ENCODE measurements around the gene VSX1. TPM values are rescaled to one million over a fixed set of nuclear protein-coding genes. Genes with fewer than 3 reads are reported as not detected.

The VSX1 gene
- total RNA-seq, 1 donor = not detected

DNA sequence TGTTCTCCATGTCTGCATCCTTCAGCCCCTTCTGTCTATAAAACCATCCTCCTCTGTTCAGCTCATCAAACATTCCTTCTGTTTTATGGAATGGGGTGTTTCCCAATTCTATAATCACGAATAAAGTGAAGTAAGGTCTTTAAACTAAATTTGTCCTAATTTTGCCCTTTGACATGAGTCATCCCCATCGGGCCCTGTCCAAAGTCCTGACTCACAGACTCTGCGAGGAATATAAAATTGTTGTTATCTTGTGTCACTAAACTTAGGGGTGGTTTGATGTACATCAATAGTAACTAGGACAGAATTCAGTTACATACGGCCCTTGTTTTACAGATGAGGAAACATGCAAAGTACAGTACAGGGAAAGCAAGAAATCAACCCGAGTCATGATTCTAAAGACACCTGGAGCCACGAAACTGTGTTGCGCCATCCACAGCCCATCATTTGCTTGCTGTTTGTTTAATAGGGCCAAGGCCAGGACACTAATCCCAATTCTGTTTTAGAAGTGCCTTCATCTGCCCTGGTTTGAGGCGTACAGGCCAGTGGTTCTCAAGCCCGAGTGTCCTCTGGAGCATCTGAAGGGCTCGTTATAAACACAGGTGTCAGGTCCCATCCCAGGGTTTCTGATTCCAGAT is 26.8 kb downstream of the VSX1 start:
- no peak for DNase-seq (ENCODE audit: low read depth in 2 of 3, low spot score in 2 of 3)

DNA sequence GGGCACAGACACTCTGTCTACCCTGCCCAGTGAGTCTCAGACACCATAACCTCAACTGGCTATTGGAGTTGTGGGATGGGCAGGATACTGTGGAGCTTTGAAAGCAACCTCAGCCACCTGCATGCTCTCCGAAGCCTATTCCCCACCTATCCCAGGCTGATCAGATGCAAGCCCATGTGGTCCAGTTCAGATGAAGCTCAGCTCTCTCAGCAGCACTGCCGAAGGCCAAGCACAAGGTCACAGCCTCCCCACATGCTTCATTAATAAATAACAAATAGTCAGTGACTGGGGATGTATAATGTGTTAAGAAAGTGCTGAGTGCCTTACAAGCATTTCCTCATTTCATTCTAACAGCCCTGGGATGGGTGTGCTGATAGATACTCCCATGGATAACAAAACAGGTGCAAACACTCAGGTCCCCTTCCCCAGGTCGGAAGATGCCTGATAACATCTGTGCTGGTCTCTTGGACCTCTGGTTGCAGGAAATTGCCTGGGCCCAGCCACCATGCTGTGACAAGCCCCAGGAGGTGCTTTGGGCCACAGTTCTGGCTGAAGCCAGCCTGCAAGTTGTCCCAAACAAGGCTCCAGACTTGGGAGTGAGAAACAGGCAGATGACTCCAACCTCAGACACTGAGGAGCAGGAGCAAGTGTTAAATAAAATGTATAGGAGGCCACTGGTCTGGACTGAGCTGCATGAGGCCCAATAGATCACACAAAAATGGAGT is 27.7 kb downstream of the VSX1 start:
- no peak for DNase-seq (ENCODE audit: low read depth in 2 of 3, low spot score in 2 of 3)

DNA sequence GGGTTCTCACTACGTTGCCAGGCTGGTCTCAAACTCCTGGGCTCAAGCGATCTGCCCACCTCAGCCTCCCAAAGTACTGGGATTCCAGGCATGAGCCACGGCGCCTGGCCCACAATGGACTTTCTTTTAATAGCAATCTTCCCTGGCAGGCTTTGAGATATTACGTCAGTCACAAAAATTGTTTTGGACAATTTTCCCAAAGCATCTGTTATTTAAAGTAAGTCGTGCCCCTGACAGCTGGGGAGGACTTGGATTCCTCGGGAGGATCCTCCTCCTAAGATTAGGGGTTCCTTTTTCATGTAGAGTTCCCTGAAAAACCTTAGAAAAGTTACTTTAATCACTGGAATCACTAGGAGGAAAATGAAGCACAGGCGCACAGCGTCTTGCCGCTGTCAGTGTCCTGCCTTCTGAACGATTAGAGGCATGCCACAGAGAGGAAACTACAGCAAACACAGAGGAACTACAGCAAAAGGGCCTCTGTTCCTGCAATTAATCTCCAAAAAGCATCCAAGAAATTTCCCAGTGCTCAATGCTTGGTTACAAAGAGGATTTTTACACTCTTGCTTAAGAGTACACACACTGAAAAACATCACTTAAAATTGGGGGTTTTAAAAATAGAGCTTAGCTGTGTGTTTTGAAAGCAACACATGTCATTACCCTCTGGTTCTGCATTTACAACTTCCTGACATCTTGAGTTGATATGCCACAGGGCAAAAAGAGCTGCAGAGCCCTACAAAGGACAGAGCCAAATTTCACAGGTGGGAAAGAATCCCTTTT is 28.5 kb downstream of the VSX1 start:
- peak in 1 of 3 donors; percentile 47 for DNase-seq (ENCODE audit: low read depth in 2 of 3, low spot score in 2 of 3)

DNA sequence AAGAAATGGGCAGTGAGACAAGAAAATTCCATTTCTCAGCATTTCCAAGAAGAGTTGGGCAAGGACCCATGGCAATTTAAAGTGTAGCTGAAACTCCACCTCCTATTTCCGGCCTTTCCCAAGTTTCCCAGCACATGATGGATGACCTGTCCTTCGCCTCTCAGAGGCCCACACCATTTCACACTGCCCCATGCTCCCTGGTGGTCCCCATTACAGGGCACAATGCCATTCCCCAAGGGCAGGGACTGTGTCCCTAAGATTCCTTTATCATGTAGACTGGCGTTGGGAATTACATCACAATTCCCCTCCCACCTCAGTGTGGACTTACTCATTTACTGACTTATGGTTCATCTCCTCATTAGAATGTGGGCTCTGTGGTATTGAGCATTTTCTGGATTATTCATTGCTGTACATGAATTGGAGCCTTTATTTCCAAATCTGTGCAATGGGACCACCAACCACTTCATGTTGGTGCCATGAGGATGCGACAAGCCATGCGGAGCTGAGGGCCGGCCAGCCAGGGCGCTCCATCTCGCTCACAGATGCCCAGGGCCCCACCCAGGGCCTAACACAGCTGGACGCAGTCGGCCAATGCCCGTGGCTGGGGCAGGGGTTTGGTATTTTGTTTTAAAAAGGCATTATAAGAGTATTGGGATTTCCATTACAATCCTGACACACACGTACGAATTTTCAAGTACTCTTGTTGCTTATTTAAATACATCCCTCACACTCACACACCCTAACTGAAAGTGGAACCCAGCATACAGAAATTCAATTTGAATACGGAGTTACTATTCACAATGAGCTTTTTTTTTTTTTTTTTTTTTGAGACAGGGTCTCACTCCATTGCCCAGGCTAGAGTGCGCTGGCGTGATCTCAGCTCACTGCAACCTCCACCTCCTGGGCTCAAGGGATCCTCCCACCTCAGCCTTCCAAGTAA is 29.4 kb downstream of the VSX1 start:
- no peak for DNase-seq (ENCODE audit: low read depth in 2 of 3, low spot score in 2 of 3)

DNA sequence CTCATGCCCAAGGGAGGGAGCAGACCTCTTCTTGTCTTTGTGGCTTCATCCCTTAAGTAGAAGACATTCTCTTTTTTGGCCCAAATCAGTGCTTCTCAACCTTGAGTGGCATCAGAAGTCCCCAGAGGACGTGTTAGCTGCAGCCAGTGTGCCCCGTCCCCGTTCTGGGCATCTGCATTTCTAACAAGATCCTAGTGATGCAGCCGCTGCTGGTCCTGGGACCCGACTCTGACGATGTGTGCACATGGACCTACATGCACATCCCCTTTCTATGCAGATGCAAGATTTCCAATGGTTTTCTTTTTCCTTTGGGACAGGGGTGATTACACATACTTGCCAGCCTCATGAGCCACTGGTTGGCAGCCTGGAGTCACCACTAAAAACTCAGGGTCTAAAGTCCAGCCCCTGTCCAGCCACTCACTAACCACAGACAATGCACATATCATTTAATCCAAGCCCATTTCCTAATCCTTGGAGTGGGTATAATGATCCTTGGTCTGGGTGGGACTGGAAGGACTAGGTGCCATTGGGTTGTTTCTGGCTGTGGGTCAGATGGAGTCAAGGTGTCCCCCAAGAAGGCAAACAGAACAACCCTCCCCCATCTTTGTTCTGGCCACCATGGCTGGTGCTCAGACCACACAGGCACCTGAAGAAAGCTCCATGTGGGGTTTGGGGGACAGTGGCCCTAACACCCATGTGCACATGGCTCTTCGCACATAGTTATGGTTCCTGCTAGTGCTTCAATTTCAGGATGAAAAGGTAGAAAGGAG is 30.4 kb downstream of the VSX1 start:
- DNase-seq (ENCODE audit: low read depth in 2 of 3, low spot score in 2 of 3) = no peak

DNA sequence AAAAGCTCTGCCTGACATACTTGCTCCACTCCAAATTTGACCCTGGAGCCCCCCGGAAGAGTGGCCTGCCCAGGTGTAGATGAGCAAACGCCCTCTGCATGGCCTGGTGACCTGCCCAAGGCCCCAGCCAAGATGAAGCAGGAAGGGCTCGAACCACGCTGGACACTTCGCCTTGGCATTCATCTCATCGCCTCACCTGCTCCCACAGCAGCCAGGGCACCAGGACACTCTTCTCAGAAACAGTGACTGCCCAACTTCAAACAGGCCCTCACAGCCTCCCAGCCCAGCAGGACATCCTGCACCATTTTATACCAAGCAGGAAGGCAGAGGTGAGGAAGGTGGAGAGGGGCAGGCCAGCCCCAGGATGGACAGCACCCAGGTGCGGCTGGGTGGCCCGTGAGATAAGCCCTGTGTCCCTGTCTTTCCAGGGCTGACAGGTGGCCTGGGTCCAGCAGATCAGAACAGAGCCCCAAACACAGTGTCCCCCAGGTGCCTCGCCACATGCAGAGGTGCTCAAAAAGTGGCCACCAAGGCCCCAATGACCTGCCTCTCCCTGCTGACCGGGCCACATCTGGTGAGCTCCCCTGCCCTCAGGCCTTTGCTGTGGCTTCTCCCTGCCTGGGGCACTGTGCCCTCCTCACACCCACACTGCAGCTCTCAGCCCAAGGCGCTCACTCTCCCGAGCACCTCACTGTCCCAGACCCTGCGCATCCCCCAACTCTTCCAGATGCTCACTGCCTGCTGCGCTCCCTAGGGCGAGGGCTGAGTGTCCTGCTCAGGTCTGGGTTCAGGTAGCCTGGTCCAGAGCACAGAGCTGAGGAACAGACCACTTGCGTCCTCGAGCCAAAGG is 31.2 kb downstream of the VSX1 start:
- no peak for DNase-seq (ENCODE audit: low read depth in 2 of 3, low spot score in 2 of 3)

DNA sequence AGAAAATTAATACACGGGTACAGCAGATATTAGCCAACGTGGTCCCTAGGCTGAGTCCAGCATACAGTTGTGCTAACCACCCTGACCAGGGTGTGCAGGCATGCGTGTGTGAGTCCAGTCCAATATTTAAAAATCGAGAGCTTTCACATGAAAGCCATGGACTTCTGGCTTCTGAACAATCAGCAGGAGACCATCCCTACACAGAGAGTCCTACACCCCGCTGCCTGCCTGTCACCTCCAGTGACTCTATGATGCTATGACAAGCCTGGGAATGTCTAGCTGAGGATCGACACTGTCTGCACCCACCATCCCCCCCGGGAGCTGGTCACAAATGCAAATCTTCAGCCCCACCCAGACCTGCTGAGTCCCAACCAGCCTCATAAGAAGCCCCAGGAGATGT is 31.9 kb downstream of the VSX1 start:
- DNase-seq (ENCODE audit: low read depth in 2 of 3, low spot score in 2 of 3) = no peak

DNA sequence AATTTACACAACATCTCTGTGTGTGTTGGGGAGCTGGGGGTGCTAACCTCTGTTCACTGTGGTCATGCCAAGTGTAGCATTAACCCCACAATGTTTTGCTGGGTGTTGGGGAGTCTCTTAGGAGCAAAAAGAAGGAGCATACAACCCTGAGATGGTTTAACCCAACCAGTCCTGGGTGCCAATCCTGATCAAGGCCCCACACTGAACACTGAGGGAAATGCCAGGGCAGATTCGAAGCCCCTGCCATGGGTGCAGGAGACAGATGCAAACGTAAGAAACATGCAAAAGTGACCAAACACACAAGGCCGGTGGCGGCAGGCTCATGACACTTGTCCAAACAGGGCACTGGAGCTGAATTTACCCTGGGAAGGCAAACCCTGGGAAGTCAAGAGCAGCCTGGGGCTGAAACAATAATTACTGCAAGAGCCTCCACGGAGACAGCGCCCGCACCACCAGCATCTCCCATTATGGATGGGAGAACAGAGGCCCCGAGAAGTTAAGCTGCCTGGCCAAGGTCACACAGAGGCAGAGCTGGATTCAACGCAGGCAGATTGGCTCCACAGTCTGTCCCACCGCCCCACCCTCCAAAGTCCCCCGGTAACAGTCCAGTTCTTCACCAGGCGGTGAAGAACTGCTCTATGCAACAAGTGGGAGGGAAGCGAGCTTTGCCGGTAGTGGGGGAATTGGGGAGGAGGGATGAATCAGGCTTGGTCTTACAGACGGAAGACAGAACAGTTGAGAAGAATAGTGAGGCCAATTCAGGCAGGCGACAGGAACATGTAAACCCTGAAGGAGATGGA is 32.5 kb downstream of the VSX1 start:
- no peak for DNase-seq (ENCODE audit: low read depth in 2 of 3, low spot score in 2 of 3)

DNA sequence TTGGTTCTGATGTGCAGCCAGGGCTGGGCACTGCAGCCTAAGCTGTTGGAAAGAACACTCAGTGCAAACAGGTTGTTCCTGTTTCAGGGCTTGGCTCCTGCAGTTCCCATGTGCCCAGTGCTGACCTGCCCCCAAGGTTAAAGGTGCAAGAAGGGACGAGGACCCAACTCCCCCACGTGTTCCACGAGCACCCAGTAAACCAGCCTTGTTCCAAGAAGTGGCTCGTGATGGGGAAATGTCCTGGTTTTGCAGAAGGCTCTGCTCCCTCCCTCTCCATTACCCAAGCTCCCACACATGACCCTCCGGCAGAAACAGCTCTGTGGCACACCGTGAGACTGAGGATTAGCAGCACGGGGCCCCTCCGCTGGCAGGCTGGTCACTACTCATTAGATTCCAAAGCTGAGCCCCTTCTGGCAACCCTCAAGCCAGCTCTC is 33.4 kb downstream of the VSX1 start:
- no peak for DNase-seq (ENCODE audit: low read depth in 2 of 3, low spot score in 2 of 3)

DNA sequence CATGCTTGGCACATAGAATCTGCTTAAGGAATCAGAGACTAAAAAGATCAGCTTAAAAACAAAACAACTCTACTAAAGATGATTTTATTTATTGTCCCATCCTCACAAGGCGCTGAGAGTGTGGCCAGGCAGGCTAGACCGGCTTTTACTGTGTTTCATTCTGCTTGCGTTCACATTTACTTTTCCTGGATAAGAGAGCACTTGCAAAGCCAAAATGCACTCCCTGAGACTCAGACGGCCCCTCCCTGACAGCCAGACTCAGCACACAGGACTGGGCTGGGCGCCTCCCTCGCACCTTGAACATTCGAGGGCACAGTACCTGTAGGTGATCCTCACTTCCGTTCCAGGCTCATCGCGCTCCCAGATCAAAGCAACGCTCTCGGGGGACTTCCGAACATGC is 34.2 kb downstream of the VSX1 start:
- DNase-seq (ENCODE audit: low read depth in 2 of 3, low spot score in 2 of 3) = no peak

DNA sequence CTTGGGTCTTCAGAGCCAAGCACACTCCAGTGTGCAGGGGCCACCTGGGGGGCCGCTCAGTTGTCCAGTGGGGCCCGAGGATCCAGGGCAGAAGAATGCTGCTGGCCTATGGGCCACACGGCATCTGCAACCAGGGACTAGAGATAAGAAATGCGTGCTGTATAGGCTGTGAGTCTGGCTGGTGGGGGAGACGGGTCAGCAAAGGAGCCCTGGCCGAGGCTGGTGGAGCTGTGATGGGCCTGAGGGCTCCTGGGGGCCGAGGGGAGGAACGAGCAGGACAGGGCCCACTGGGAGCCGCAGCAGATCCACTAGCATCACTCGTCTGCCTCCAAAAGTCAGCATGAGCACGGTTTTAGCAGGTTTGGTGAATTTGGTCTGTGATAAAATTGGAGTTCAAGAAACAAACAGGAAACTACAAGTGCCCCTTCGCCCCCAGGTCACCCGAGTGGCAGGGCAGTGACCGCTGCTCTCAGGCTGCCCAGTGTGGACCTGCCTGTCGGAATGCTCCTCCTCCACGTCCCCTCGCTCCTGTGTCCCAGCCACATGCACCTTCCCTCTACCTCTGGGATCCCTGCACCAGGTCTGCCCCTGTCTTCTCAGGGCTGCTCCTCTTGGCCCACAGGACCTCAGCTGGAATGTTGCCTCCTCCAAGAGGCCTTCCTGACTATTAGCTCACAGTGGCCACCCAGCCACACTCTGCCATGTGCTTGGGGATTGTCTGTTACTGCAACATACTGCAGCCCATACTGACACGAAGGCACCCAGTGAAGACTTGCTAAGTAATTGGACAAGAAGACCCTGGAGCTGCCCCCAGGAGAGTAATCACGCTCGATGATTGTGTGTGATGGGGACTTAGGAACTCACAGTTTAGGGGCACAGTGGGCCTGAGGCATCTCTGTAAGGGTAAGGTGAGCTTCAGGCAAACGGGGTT is 34.9 kb downstream of the VSX1 start:
- DNase-seq (ENCODE audit: low read depth in 2 of 3, low spot score in 2 of 3) = no peak

DNA sequence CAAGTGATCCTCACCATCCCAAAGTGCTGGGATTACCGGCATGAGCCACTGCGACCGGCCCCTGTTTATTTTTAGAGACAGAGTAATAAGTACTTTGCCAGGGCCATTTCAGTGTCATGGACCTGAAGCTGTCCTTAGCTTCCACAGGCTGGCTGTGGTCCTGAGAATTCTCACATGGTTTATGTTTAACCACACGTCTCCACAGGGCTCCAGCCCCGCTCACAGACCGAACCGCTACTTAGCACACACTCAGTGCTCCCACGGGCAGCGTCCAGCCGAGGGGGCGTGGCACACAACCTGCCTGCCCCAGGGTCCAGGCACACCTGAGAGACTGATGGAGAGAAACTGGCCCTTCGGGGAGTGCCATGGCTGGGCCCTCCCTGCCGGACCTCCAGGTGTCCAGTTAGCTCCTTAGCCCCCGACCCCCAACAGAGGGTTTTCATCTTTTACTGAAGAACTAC is 35.7 kb downstream of the VSX1 start:
- DNase-seq (ENCODE audit: low read depth in 2 of 3, low spot score in 2 of 3) = no peak

DNA sequence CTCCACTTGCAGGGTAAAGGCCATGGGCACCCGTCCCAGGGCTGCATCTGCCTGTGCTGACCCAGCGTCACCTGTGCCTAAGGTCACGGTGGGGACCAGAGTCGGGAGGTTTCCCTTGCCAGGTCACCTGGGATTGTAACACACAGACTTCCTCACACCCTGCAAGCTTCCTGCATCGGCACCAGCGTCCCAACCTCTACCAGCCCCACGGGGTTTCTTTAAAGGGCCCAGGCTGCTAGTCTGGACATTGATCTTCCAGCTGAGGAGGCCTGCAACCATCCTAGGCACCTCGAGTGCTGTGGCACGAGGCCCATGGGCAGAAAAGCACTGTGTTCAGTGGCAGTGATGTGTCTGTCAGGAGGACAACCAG is 36.6 kb downstream of the VSX1 start:
- no peak for DNase-seq (ENCODE audit: low read depth in 2 of 3, low spot score in 2 of 3)

DNA sequence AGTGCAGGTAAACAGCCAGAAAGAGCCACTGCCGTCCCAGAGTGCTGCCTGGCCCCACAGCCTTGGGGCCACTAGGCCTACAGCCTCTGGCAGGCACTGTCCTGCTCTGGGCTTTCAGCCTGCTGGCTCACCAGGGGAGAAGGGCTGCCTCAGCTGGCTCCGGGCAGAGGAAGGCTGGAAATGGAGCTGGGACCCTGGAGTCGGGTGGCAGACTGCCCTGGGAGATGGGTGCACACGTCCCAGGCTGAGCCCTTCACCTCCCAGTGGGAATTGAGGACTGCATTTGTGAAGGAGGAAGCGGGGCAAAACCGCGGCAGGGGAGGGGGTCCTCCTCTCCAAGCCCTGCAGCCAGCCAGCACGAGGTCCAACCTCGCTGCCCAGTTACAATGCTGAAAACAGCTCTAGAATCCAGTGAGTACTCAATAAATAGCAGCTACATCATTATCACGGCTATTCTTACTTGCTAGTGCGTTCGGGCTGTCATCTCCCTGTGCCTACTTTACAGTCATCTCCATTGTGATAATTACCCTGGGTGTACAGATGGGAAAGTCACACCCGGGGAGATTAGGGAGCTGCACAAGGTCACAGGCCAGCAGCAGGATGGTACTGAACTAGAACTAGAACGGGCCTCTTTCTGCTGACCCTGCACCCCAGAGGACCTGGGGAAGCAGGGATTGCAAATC is 37.1 kb downstream of the VSX1 start:
- DNase-seq (ENCODE audit: low read depth in 2 of 3, low spot score in 2 of 3) = no peak

DNA sequence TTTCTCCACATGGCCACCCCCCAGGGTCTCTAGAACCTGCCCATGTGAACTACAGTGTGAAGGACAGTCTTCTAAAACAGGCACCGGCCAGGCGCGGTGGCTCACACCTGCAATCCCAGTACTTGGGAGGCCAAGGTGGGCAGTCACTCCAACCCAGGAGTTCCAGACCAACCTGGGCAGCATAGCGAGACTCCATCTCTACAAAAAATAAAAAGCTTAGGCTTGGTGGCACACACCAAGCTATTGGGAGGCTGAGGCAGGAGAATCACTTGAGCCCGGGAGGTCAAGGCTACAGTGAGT is 37.7 kb downstream of the VSX1 start:
- no peak for DNase-seq (ENCODE audit: low read depth in 2 of 3, low spot score in 2 of 3)

DNA sequence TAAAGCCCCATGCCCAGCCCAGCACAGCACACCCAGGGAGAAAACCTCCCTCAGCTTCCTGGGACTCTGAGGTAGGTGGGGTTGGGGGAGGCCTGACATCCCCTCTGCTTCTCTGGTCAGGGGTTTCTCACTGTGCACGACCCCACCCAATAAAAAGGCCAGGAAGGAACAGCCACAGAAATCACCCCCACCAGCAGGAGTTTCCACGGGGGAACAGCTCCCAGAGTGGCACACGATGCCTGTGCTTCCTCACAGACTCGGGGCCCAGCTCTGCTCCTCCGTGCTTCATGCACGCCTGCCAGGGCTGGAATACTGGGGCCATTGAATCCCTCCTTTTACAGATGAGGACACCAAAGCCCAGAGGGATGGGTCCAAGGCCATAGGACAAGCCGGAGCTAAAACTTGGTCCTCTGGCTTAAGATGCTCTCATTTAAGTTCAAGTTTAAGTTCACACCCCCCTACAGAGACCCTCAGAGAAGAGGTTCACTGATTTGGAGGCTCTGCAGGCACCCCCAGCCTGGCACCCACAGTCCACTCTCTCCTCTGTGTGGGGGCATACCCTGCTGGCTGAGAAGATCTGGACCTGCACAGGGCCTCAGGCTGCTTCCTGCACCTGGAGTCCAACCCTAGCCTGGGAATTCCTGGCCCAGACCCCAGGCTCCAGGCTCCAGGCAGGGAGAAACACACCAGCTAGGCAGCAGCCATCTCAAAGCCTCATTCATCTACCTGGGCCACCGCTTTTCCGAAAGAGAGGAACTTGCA is 38.3 kb downstream of the VSX1 start:
- no peak for DNase-seq (ENCODE audit: low read depth in 2 of 3, low spot score in 2 of 3)
